PC-9 (cell line): ENCODE data around the gene SUV39H1.

Experiments
- CTCF ChIP-seq: fragments of 200-600 bp; sonication (generic); conservative IDR thresholded peaks from 2 replicates; pipeline ENCODE4 v1.6.1; 2017; ENCODE audit warnings: mixed run types, antibody characterized with exemption, mild to moderate bottlenecking, moderate library complexity
- EZH2 ChIP-seq: fragments of 200-600 bp; sonication (generic); IDR thresholded peaks from 2 replicates; pipeline ENCODE4 v1.8.0; 2017; ENCODE audit warnings: antibody characterized with exemption, low read depth

- TF ChIP-seq CTCF = no peak
- TF ChIP-seq EZH2 = no peak
Measured at GRCh38 chrX:48736303-48736702, 39.8 kb downstream of the SUV39H1 start.
